Liver (tissue), 9 donors: ENCODE measurements around the gene ATP2C1. TPM values are rescaled to one million over a fixed set of nuclear protein-coding genes. Genes with fewer than 3 reads are reported as not detected.

ENCODE experiments used
- DNase-seq: peaks from one replicate; pipeline ENCODE4 v3.0.0-alpha.2; 2017; ENCODE audit warnings: low spot score
- H3K27ac ChIP-seq, 2 donors: one replicate each; pipeline ENCODE4 v1.7.0; 2013; ENCODE audit warnings: inconsistent platforms in 2 of 2, low read length in 2 of 2, control low read depth in 1 of 2, low read depth in 1 of 2, mild to moderate bottlenecking in 1 of 2
- H3K27me3 ChIP-seq, 4 donors: one replicate each; pipeline versions ENCODE4 v1.6.1 to v1.7.0; 2013; ENCODE audit warnings: low read length in 3 of 4, inconsistent platforms in 1 of 4, mild to moderate bottlenecking in 1 of 4, moderate library complexity in 1 of 4; ENCODE audit not compliant: control insufficient read depth in 4 of 4, insufficient read depth in 4 of 4
- H3K36me3 ChIP-seq, 4 donors: one replicate each; pipeline versions ENCODE4 v1.6.1 to v1.7.0; 2013; ENCODE audit warnings: low read length in 3 of 4, mild to moderate bottlenecking in 3 of 4, low read depth in 1 of 4, moderate library complexity in 1 of 4; ENCODE audit not compliant: control insufficient read depth in 4 of 4, insufficient read depth in 3 of 4
- H3K4me1 ChIP-seq, 4 donors: one replicate each; pipeline versions ENCODE4 v1.6.1 to v1.7.0; 2013; ENCODE audit warnings: low read length in 3 of 4, mild to moderate bottlenecking in 3 of 4, moderate library complexity in 1 of 4; ENCODE audit not compliant: control insufficient read depth in 4 of 4, insufficient read depth in 4 of 4
- H3K4me3 ChIP-seq, 3 donors: one replicate each; pipeline versions ENCODE4 v1.6.1 to v1.7.0; 2013; ENCODE audit warnings: low read length in 3 of 3, control low read depth in 1 of 3, low read depth in 1 of 3, mild to moderate bottlenecking in 1 of 3
- H3K9ac ChIP-seq, 2 donors: one replicate each; pipeline ENCODE4 v1.7.0; 2013; ENCODE audit warnings: low read length in 2 of 2, mild to moderate bottlenecking in 2 of 2, moderate library complexity in 2 of 2, control low read depth in 1 of 2, low read depth in 1 of 2
- H3K9me3 ChIP-seq, 4 donors: one replicate each; pipeline versions ENCODE4 v1.6.1 to v1.7.0; 2013; ENCODE audit warnings: low read length in 3 of 4; ENCODE audit not compliant: control insufficient read depth in 4 of 4
- ATF3 ChIP-seq: IDR thresholded peaks from 2 replicates; pipeline ENCODE4 v1.6.1; 2016; ENCODE audit warnings: antibody characterized with exemption
- CTCF ChIP-seq: fragments of 150-350 bp; IDR thresholded peaks from 2 replicates; pipeline ENCODE4 v1.5.1; 2017; ENCODE audit warnings: improper control_type of control experiment, low read depth, low read length; ENCODE audit not compliant: missing input control
- EGR1 ChIP-seq, 2 donors: IDR thresholded peaks; 2 replicates each; pipeline ENCODE4 v1.6.1; 2016 to 2018; ENCODE audit warnings: antibody characterized with exemption in 2 of 2, low read depth in 2 of 2
- FOXA1 ChIP-seq: IDR thresholded peaks from 2 replicates; pipeline ENCODE4 v1.6.1; 2016; ENCODE audit warnings: antibody characterized with exemption
- FOXA2 ChIP-seq: IDR thresholded peaks from 2 replicates; pipeline ENCODE4 v1.6.1; 2016; ENCODE audit warnings: antibody characterized with exemption
- HNF4A ChIP-seq, 2 donors: conservative IDR thresholded peaks; 2 replicates each; pipeline ENCODE4 v1.6.1; 2016; ENCODE audit warnings: antibody characterized with exemption in 2 of 2, mild to moderate bottlenecking in 2 of 2
- HNF4G ChIP-seq: IDR thresholded peaks from 2 replicates; pipeline ENCODE4 v1.6.1; 2016; ENCODE audit warnings: antibody characterized with exemption
- MAX ChIP-seq: IDR thresholded peaks from 2 replicates; pipeline ENCODE4 v1.6.1; 2016; ENCODE audit warnings: antibody characterized with exemption
- NR2F2 ChIP-seq: IDR thresholded peaks from 2 replicates; pipeline ENCODE4 v1.6.1; 2016; ENCODE audit warnings: antibody characterized with exemption
- RAD21 ChIP-seq, 2 donors: IDR thresholded peaks; 2 replicates each; pipeline ENCODE4 v1.6.1; 2016; ENCODE audit warnings: antibody characterized with exemption in 2 of 2, mild to moderate bottlenecking in 2 of 2
- REST ChIP-seq: IDR thresholded peaks from 2 replicates; pipeline ENCODE4 v1.6.1; 2016; ENCODE audit warnings: antibody characterized with exemption, mild to moderate bottlenecking
- RXRA ChIP-seq, 2 donors: IDR thresholded peaks; 2 replicates each; pipeline ENCODE4 v1.6.1; 2017 to 2018; ENCODE audit warnings: antibody characterized with exemption in 2 of 2, mild to moderate bottlenecking in 1 of 2
- SP1 ChIP-seq: IDR thresholded peaks from 2 replicates; pipeline ENCODE4 v1.6.1; 2018; ENCODE audit warnings: antibody characterized with exemption, mild to moderate bottlenecking
- TAF1 ChIP-seq: conservative IDR thresholded peaks from 2 replicates; pipeline ENCODE4 v1.6.1; 2016; ENCODE audit warnings: antibody characterized with exemption, mild to moderate bottlenecking
- YY1 ChIP-seq: IDR thresholded peaks from 2 replicates; pipeline ENCODE4 v1.6.1; 2016; ENCODE audit warnings: antibody characterized with exemption, mild to moderate bottlenecking
- WGBS: extraction: QIAGEN DNeasy Blood & Tissue Kit; methylation state at CpG from one replicate; pipeline ENCODE4 v1.1.7; 2013; 5-methylcytosine and 5-hydroxymethylcytosine counted together
- polyA plus RNA-seq, 2 donors: library from polyadenylated mRNA; stranded (reverse) in 1 of 2; unstranded in 1 of 2; fragments of 200-250 nt in 1 of 2; fragments of >200 nt in 1 of 2; fragmentation: Nextera tagmentation in 1 of 2; extraction: Ambion mirVana in 1 of 2; gene quantifications; one replicate each; pipeline versions ENCODE4 v1.2.1 to v1.2.3, GENCODE V29; 2013 to 2015
- total RNA-seq, 2 donors: library from RNA; depleted of rRNA; stranded (reverse); fragments of >200 nt; gene quantifications; one replicate each; pipeline ENCODE4 v1.2.3, GENCODE V29; 2014
- donor health status: healthy.
- donor health status: healthy.
- donor health status: healthy.
- donor health status: healthy.
- donor health status: healthy.

Gene ATP2C1
- total and polyA plus RNA-seq, 4 donors, result 10.5 to 45.1 (median 25.2) TPM

GRCh38 chr3:130956281-130956680 is 62.4 kb downstream of the ATP2C1 start:
- Histone ChIP-seq H3K27ac (no peak overlapping the region), H3K9ac (no peak overlapping the region), H3K36me3 (peaks cover 8 to 27% (median 13%) of the 10 kb centered on the region in 4 donors), H3K27me3 (no peaks in the 10 kb centered on the region), H3K4me1 (no peaks in the 10 kb centered on the region), H3K9me3 (no peaks in the 10 kb centered on the region), H3K4me3 (no peak overlapping the region)
- TF ChIP-seq CTCF (no peak), FOXA2 (no peak), RAD21 (IDR thresholded peaks at IDR 0.05) (no peak)
- DNase-seq, result no peak
- WGBS, result 91% methylated on average over 1 of the region's 1 CpG

GRCh38 chr3:130956721-130957120 is 62.8 kb downstream of the ATP2C1 start:
- TF ChIP-seq CTCF (no peak), FOXA1 (no peak), YY1 (no peak), FOXA2 (no peak), RAD21 (IDR thresholded peaks at IDR 0.05) (no peak), EGR1 (IDR thresholded peaks at IDR 0.05; ENCODE audit: low read depth in 2 of 2) (no peak), HNF4G (no peak), HNF4A (conservative IDR thresholded peaks at IDR 0.05) (no peak), SP1 (no peak), TAF1 (no peak), ATF3 (no peak), NR2F2 (no peak), RXRA (IDR thresholded peaks at IDR 0.05) (no peak), MAX (no peak), REST (no peak)
- no peaks in the 10 kb centered on the region for H3K4me1 ChIP-seq
- no peak for DNase-seq
- no peak overlapping the region for H3K9ac ChIP-seq
- 89% methylated on average over 3 of the region's 3 CpGs for WGBS
- H3K27ac ChIP-seq, result no peak overlapping the region
- H3K27me3 ChIP-seq, result no peaks in the 10 kb centered on the region
- no peaks in the 10 kb centered on the region for H3K9me3 ChIP-seq
- no peak overlapping the region for H3K4me3 ChIP-seq
- H3K36me3 ChIP-seq, result peaks cover 8 to 27% (median 13%) of the 10 kb centered on the region in 4 donors
